Upper lobe of left lung (tissue), 4 donors: ENCODE data around the gene CNTNAP5.

Source experiments
- EP300 ChIP-seq, 4 donors: sonication (generic); formaldehyde crosslinking; IDR thresholded peaks; one replicate each; pipeline ENCODE4 v1.5.1; 2017; ENCODE audit warnings: antibody characterized with exemption in 4 of 4, control low read depth in 2 of 4
- POLR2A ChIP-seq, 4 donors: fragments of 450-650 bp; IDR thresholded peaks; one replicate each; pipeline ENCODE4 v1.5.1; 2016 to 2017; ENCODE audit warnings: antibody characterized with exemption in 4 of 4, mild to moderate bottlenecking in 2 of 4
- TF ChIP-seq, protein P1 (sequence below), 6 experiments: fragments of 450-650 bp in 4 of 6; fragments of 200-600 bp in 2 of 6; sonication (generic) in 2 of 6; IDR thresholded peaks; one replicate each; pipeline ENCODE4 v1.5.1; 2016 to 2019; ENCODE audit warnings: antibody characterized with exemption in 6 of 6

DNA sequence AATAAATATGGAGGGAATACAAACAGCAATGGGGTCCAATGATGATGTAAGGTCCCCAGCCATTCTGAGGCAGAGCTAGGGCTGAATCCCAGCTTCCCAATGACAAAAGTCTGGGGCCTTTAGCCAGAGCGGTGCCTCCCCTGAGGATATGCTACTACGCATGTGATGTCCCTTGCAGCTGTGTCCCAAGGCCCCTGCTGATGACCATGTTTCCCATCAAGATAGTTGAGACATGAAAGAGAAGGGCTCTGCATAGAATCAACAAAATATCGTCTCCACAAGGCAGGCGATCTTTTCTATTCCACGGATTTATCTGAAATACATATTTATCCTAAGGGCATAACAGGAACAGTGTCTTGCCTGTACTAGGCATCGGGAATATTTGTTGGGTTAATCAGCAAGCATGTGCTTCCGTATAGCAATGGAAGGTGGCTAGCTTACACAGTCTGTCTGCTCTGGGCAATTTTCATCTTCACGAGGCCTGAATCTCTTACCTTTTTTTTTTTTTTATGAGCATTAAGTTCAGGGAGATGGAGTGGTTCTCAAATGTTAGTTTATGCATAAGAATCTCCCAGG, 284.6 kb downstream of the CNTNAP5 start:
- TF ChIP-seq, protein P1, sequence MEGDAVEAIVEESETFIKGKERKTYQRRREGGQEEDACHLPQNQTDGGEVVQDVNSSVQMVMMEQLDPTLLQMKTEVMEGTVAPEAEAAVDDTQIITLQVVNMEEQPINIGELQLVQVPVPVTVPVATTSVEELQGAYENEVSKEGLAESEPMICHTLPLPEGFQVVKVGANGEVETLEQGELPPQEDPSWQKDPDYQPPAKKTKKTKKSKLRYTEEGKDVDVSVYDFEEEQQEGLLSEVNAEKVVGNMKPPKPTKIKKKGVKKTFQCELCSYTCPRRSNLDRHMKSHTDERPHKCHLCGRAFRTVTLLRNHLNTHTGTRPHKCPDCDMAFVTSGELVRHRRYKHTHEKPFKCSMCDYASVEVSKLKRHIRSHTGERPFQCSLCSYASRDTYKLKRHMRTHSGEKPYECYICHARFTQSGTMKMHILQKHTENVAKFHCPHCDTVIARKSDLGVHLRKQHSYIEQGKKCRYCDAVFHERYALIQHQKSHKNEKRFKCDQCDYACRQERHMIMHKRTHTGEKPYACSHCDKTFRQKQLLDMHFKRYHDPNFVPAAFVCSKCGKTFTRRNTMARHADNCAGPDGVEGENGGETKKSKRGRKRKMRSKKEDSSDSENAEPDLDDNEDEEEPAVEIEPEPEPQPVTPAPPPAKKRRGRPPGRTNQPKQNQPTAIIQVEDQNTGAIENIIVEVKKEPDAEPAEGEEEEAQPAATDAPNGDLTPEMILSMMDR (IDR thresholded peaks at IDR 0.05) = no peak
- TF ChIP-seq EP300 (IDR thresholded peaks at IDR 0.05) = no peak
- no peak for TF ChIP-seq POLR2A (IDR thresholded peaks at IDR 0.05)
